Breast epithelium (tissue), 4 donors: Measurements from ENCODE around the gene RHEB. TPM values are rescaled to one million over a fixed set of nuclear protein-coding genes. Genes with fewer than 3 reads are reported as not detected.
A peak's percentile ranks its signal among the peaks of the same experiment; 100 is the strongest.

ENCODE experiments used
- DNase-seq, 2 donors: peaks; one replicate each; pipeline ENCODE4 v3.0.0-alpha.2; 2019; ENCODE audit warnings: low spot score in 2 of 2
- H3K27ac ChIP-seq, 2 donors: fragments of 200-600 bp; sonication (generic) in 1 of 2; one replicate each; pipeline ENCODE4 v1.5.1; 2016 to 2019; ENCODE audit warnings: mild to moderate bottlenecking in 1 of 2
- H3K27me3 ChIP-seq, 2 donors: fragments of 200-600 bp; sonication (generic) in 1 of 2; one replicate each; pipeline versions ENCODE4 v1.5.1 to v1.6.0; 2017 to 2019; ENCODE audit warnings: control low read depth in 1 of 2, mild to moderate bottlenecking in 1 of 2
- H3K36me3 ChIP-seq: fragments of 200-600 bp; one replicate; pipeline ENCODE4 v1.5.1; 2019
- H3K4me1 ChIP-seq, 2 donors: fragments of 200-600 bp; sonication (generic); one replicate each; pipeline ENCODE4 v1.5.1; 2016 to 2019; ENCODE audit warnings: control low read depth in 1 of 2
- H3K4me3 ChIP-seq, 3 donors: fragments of 200-600 bp; sonication (generic); 1 replicate in 2 of 3; 2 replicates in 1 of 3; pipeline ENCODE4 v1.5.1; 2016 to 2019; ENCODE audit warnings: mild to moderate bottlenecking in 3 of 3, moderate library complexity in 2 of 3
- H3K9me3 ChIP-seq, 2 donors: fragments of 200-600 bp; sonication (generic) in 1 of 2; one replicate each; pipeline ENCODE4 v1.5.1; 2016 to 2019; ENCODE audit warnings: control low read depth in 1 of 2
- CTCF ChIP-seq, 3 donors: fragments of 450-650 bp; IDR thresholded peaks; one replicate each; pipeline ENCODE4 v1.5.1; 2016 to 2017; ENCODE audit warnings: antibody characterized with exemption in 3 of 3, mild to moderate bottlenecking in 3 of 3, moderate library complexity in 3 of 3
- POLR2A ChIP-seq: fragments of 450-650 bp; IDR thresholded peaks from one replicate; pipeline ENCODE4 v1.6.1; 2016; ENCODE audit warnings: antibody characterized with exemption, mild to moderate bottlenecking, moderate library complexity
- POLR2AphosphoS5 ChIP-seq, 3 donors: sonication (generic); formaldehyde crosslinking; IDR thresholded peaks; one replicate each; pipeline ENCODE4 v1.6.1; 2017; ENCODE audit warnings: antibody characterized with exemption in 3 of 3
- intact Hi-C: fragments of 100-400 bp; cut with DNase I; formaldehyde crosslinking; loops from one replicate; pipeline ENCODE4 v1.15.1; 2023; ENCODE audit warnings: low total_unique reads
- total RNA-seq, 3 donors: library from RNA; depleted of rRNA; stranded (reverse); fragments of >200 nt; gene quantifications; one replicate each; pipeline ENCODE4 v1.1.0, GENCODE V29; 2016

The RHEB gene
- total RNA-seq, 3 donors from 2014 or later = 89.3 to 99.3 (median 95.0) TPM

GRCh38 chr7:151435103-151435916 lies 84.4 kb downstream of the RHEB start:
- Histone ChIP-seq H3K27me3 (no peaks in the 10 kb centered on the region), H3K36me3 (no peaks in the 10 kb centered on the region), H3K4me3 (no peak overlapping the region), H3K27ac (peak overlapping the region; percentile 78 to 88), H3K9me3 (no peaks in the 10 kb centered on the region), H3K4me1 (peaks cover 4 to 10% of the 10 kb centered on the region in 2 donors)
- no peak for DNase-seq
- TF ChIP-seq CTCF (IDR thresholded peaks at IDR 0.05) (no peak), POLR2A (no peak), POLR2AphosphoS5 (IDR thresholded peaks at IDR 0.05) (no peak)
- intact Hi-C loops = no loop called here

- Histone ChIP-seq H3K36me3 (no peaks in the 10 kb centered on the region), H3K4me3 (no peak overlapping the region), H3K9me3 (no peaks in the 10 kb centered on the region), H3K27me3 (no peaks in the 10 kb centered on the region), H3K4me1 (peaks cover 4 to 10% of the 10 kb centered on the region in 2 donors), H3K27ac (peak overlapping the region; percentile 6 to 88)
- DNase-seq = no peak
- intact Hi-C loops = no loop called here
- TF ChIP-seq POLR2A = no peak
- TF ChIP-seq CTCF (IDR thresholded peaks at IDR 0.05) = no peak
- TF ChIP-seq POLR2AphosphoS5 (IDR thresholded peaks at IDR 0.05) = no peak
These were observed 85.1 kb downstream of the RHEB start for GRCh38 chr7:151434549-151434948.

GRCh38 chr7:151433721-151434400 lies 85.8 kb downstream of the RHEB start:
- H3K27me3 ChIP-seq = no peaks in the 10 kb centered on the region
- H3K36me3 ChIP-seq = no peaks in the 10 kb centered on the region
- DNase-seq = no peak
- TF ChIP-seq POLR2AphosphoS5 (IDR thresholded peaks at IDR 0.05) (no peak), POLR2A (no peak), CTCF (IDR thresholded peaks at IDR 0.05) (no peak)
- no peak overlapping the region for H3K4me3 ChIP-seq
- intact Hi-C loops = no loop called here
- H3K9me3 ChIP-seq = no peaks in the 10 kb centered on the region
- H3K27ac ChIP-seq = peak overlapping the region; percentile 6 to 88
- peaks cover 7 to 16% of the 10 kb centered on the region in 2 donors for H3K4me1 ChIP-seq

GRCh38 chr7:151432658-151433521 lies 86.8 kb downstream of the RHEB start:
- TF ChIP-seq POLR2AphosphoS5 (IDR thresholded peaks at IDR 0.05) (no peak), POLR2A (no peak), CTCF (IDR thresholded peaks at IDR 0.05) (no peak)
- Histone ChIP-seq H3K4me1 (peaks cover 13 to 17% of the 10 kb centered on the region in 2 donors), H3K9me3 (no peaks in the 10 kb centered on the region), H3K27ac (peak overlapping the region; percentile 6 to 88), H3K4me3 (no peak overlapping the region), H3K36me3 (no peaks in the 10 kb centered on the region), H3K27me3 (no peaks in the 10 kb centered on the region)
- DNase-seq = no peak
- intact Hi-C loops = no loop called here
